HG03457 (cell line): ENCODE results near the gene EXTL2.
"Not testable (repeated sequence)": the region's sequence is repeated elsewhere in the genome, so short reads cannot be mapped to it uniquely, and the experiment has no call there.

ENCODE experiments used
- ATAC-seq: cut with Tn5 transposase; IDR thresholded peaks from one replicate; pipeline ENCODE4 v1.9.1; 2021; ENCODE audit warnings: moderate number of reproducible peaks; ENCODE audit not compliant: unreplicated experiment

The EXTL2 gene

GRCh38 chr1:100861379-100861778, 33.3 kb downstream of the EXTL2 start:
- ATAC-seq, result no peak

- no peak for ATAC-seq
These were observed 34.1 kb downstream of the EXTL2 start for GRCh38 chr1:100860397-100860991.

GRCh38 chr1:100855116-100855515, 39.5 kb downstream of the EXTL2 start:
- ATAC-seq, result not testable (repeated sequence)

- no peak for ATAC-seq
These were observed 41.7 kb downstream of the EXTL2 start for GRCh38 chr1:100852976-100853375.

GRCh38 chr1:100851726-100852125, 42.9 kb downstream of the EXTL2 start:
- no peak for ATAC-seq

- ATAC-seq, result no peak
These were observed 47.1 kb downstream of the EXTL2 start for GRCh38 chr1:100847361-100848082.

GRCh38 chr1:100843160-100843559, 51.5 kb downstream of the EXTL2 start:
- not testable (repeated sequence) for ATAC-seq

- ATAC-seq, result no peak
These were observed 58.5 kb downstream of the EXTL2 start for GRCh38 chr1:100835866-100836842.

- no peak for ATAC-seq
These were observed 59.6 kb downstream of the EXTL2 start for GRCh38 chr1:100834777-100835660.

- peak; percentile 58 for ATAC-seq
These were observed 61.8 kb downstream of the EXTL2 start for GRCh38 chr1:100832694-100833428.

GRCh38 chr1:100825666-100826065, 69.0 kb downstream of the EXTL2 start:
- ATAC-seq, result not testable (repeated sequence)
